GM12878 (cell line): ENCODE results near the gene ARSA. TPM values are rescaled to one million over a fixed set of nuclear protein-coding genes. Genes with fewer than 3 reads are reported as not detected.

Experiments used
- ATAC-seq: fragments of 200-7000 bp; cut with Tn5 transposase; 3 replicates; pipeline ENCODE4 v1.9.1; 2020; ENCODE audit warnings: mild to moderate bottlenecking, moderate library complexity
- BruUV-seq: library from RNA; stranded (reverse); fragments of 400-500 nt; replicated peaks from 2 replicates; lab custom pipeline; 2021; lab: Mats Ljungman, UMichigan
- CTCF ChIA-PET: fragments of 300-600 bp; sonication (Branson Sonifier 250); formaldehyde crosslinking; extraction: SDS; loops from one replicate; lab custom pipeline; 2021; ENCODE audit warnings: inconsistent platforms; lab: Yijun Ruan, JAX
- POLR2A ChIA-PET: fragments of 350-600 bp; formaldehyde crosslinking; extraction: SDS; loops from one replicate; lab custom pipeline; 2021; ENCODE audit warnings: inconsistent platforms; lab: Charles Lee
- RAD21 ChIA-PET: fragments of 300-600 bp; sonication (Branson Sonifier 250); formaldehyde crosslinking; loops from one replicate; lab custom pipeline; 2023; ENCODE audit warnings: antibody characterized with exemption; ENCODE audit not compliant: unreplicated experiment; lab: Charles Lee
- SMC1A ChIA-PET: fragments of 300-600 bp; sonication (Branson Sonifier 250); formaldehyde crosslinking; loops from one replicate; lab custom pipeline; 2023; ENCODE audit not compliant: unreplicated experiment, uncharacterized antibody; lab: Charles Lee
- DNase-seq: peaks from one replicate; pipeline ENCODE4 v3.0.0-alpha.2; 2011; ENCODE audit warnings: low read depth, low spot score
- FAIRE-seq: peaks from 3 replicates; lab custom pipeline; 2011; peaks lifted over from hg19 to GRCh38; lab: Jason Lieb, UNC
- H2AFZ ChIP-seq: 2 replicates; pipeline ENCODE4 v1.6.0; 2011; ENCODE audit warnings: low read depth, low read length, control low read depth; ENCODE audit not compliant: control insufficient read depth
- H3K27ac ChIP-seq: 2 replicates; pipeline ENCODE4 v1.5.1; 2011; ENCODE audit warnings: control low read depth; ENCODE audit not compliant: control insufficient read depth, insufficient read depth
- H3K27me3 ChIP-seq, 2 experiments: replicated peaks in 1 of 2; 2 replicates each; pipeline versions ENCODE4 v1.6.0 to v1.6.1; 2011; ENCODE audit warnings: low read length in 1 of 2; ENCODE audit not compliant: control insufficient read depth in 2 of 2, insufficient read depth in 2 of 2
- H3K36me3 ChIP-seq, 2 experiments: 2 replicates each; pipeline ENCODE4 v1.5.1; 2011; ENCODE audit warnings: low read length in 1 of 2; ENCODE audit not compliant: control insufficient read depth in 2 of 2, insufficient read depth in 2 of 2
- H3K4me1 ChIP-seq: 2 replicates; pipeline ENCODE4 v1.6.1; 2011; ENCODE audit warnings: mild to moderate bottlenecking, low read length, moderate library complexity, mixed read lengths; ENCODE audit not compliant: control insufficient read depth, insufficient read depth
- H3K4me2 ChIP-seq: 2 replicates; pipeline ENCODE4 v1.6.0; 2011; ENCODE audit warnings: control low read depth; ENCODE audit not compliant: control insufficient read depth, insufficient read depth
- H3K4me3 ChIP-seq: fragments of 200-600 bp; sonication (generic); 2 replicates; pipeline ENCODE4 v1.5.1; 2016
- H3K79me2 ChIP-seq: 2 replicates; pipeline ENCODE4 v1.6.0; 2011; ENCODE audit warnings: low read length; ENCODE audit not compliant: control insufficient read depth, insufficient read depth
- H3K9ac ChIP-seq: 2 replicates; pipeline ENCODE4 v1.8.0; 2011; ENCODE audit warnings: low read length, control low read depth, mixed read lengths; ENCODE audit not compliant: control insufficient read depth, insufficient read depth
- H3K9me3 ChIP-seq: replicated peaks from 3 replicates; pipeline ENCODE4 v1.5.1; 2011; ENCODE audit warnings: mild to moderate bottlenecking, low read length; ENCODE audit not compliant: control insufficient read depth, insufficient read depth
- H4K20me1 ChIP-seq: 2 replicates; pipeline ENCODE4 v1.6.0; 2011; ENCODE audit not compliant: control insufficient read depth, insufficient read depth
- BCL3 ChIP-seq: IDR thresholded peaks from 2 replicates; pipeline ENCODE4 v1.6.1; 2011; ENCODE audit warnings: borderline replicate concordance, low read depth, mild to moderate bottlenecking, moderate library complexity, low read length; ENCODE audit not compliant: insufficient read depth, poor library complexity, severe bottlenecking
- CBX5 ChIP-seq: sonication (generic); IDR thresholded peaks from 2 replicates; pipeline ENCODE4 v1.6.1; 2016; ENCODE audit warnings: low read depth, moderate library complexity, mild to moderate bottlenecking, inconsistent platforms
- CHD1 ChIP-seq: IDR thresholded peaks from 2 replicates; pipeline ENCODE4 v1.6.1; 2012; ENCODE audit warnings: low read depth, low read length, improper control_type of control experiment
- E4F1 ChIP-seq: fragments of 450-650 bp; IDR thresholded peaks from 2 replicates; pipeline ENCODE4 v1.6.1; 2018; ENCODE audit warnings: borderline replicate concordance, mild to moderate bottlenecking; ENCODE audit not compliant: partially characterized antibody
- KLF5 ChIP-seq: fragments of 450-650 bp; IDR thresholded peaks from 2 replicates; pipeline ENCODE4 v1.6.1; 2014; ENCODE audit warnings: mild to moderate bottlenecking; ENCODE audit not compliant: partially characterized antibody
- NKRF ChIP-seq: fragments of 450-650 bp; conservative IDR thresholded peaks from 2 replicates; pipeline ENCODE4 v1.6.1; 2017; ENCODE audit warnings: mild to moderate bottlenecking, moderate library complexity
- SMAD1 ChIP-seq: fragments of 450-650 bp; IDR thresholded peaks from 2 replicates; pipeline ENCODE4 v1.6.1; 2018; ENCODE audit warnings: mild to moderate bottlenecking, low read depth; ENCODE audit not compliant: partially characterized antibody
- USF2 ChIP-seq: IDR thresholded peaks from 2 replicates; pipeline ENCODE4 v1.6.1; 2011; ENCODE audit warnings: low read depth, low read length, improper control_type of control experiment, borderline replicate concordance
- YBX1 ChIP-seq: fragments of 450-650 bp; IDR thresholded peaks from 2 replicates; pipeline ENCODE4 v1.6.1; 2016; ENCODE audit warnings: antibody characterized with exemption
- ZBTB40 ChIP-seq: fragments of 450-650 bp; IDR thresholded peaks from 2 replicates; pipeline ENCODE4 v1.6.1; 2016; ENCODE audit warnings: mild to moderate bottlenecking, moderate library complexity, borderline replicate concordance
- WGBS: methylation state at CpG from one replicate; pipeline ENCODE4 v1.1.6; 2016; ENCODE audit warnings: low lambda C conversion rate; ENCODE audit not compliant: insufficient replicate concordance, insufficient coverage; ENCODE audit errors: missing lambda C conversion rate; 5-methylcytosine and 5-hydroxymethylcytosine counted together
- in situ Hi-C: fragments of 300-500 bp; cut with MboI; formaldehyde crosslinking; loops from 9 replicates; pipeline ENCODE4 v1.14.3; 2018; ENCODE audit warnings: mixed read lengths
- intact Hi-C: fragments of 100-400 bp; cut with micrococcal nuclease; formaldehyde crosslinking; loops from one replicate; pipeline ENCODE4 v1.14.2; 2022; ENCODE audit not compliant: unreplicated experiment
- polyA plus RNA-seq, 11 experiments: library from polyadenylated mRNA; depleted of rRNA in 4 of 11; unstranded in 6 of 11; stranded (reverse) in 5 of 11; fragments of >200 nt; fragmentation: Nextera tagmentation in 4 of 11; fragmentation: Illumina TruSeq in 1 of 11; extraction: Ambion mirVana in 4 of 11; extraction: Trizol in 1 of 11; gene quantifications; 1 replicate in 1 of 11; 2 replicates in 10 of 11; pipeline versions ENCODE4 v1.2.1 to v1.2.3, GENCODE V29; 2011 to 2016; ENCODE audit warnings: inconsistent platforms in 2 of 11, missing spikeins in 2 of 11, low read depth in 1 of 11
- total RNA-seq, 4 experiments: library from RNA; depleted of rRNA in 3 of 4; stranded (reverse); fragments of >200 nt in 3 of 4; fragmentation: Illumina TruSeq in 1 of 4; extraction: Trizol in 1 of 4; gene quantifications; 2 replicates each; pipeline versions ENCODE4 v1.2.1 to v1.2.3, GENCODE V29; 2013 to 2021

Gene ARSA
- total and polyA plus RNA-seq, 10 of the 15 experiments (the other 5 are each of a cell fraction or from before 2014, with no cell fraction given) = 0.39 to 26.3 (median 9.8) TPM

GRCh38 chr22:50599816-50600455 is 28.0 kb downstream of the ARSA start (continued):
- TF ChIP-seq NKRF (peak; percentile 83), ZBTB40 (peak; percentile 75), YBX1 (no peak), SMAD1 (no peak)

GRCh38 chr22:50597097-50597496 is 30.9 kb downstream of the ARSA start:
- RAD21 ChIA-PET = no interaction called here
- H3K27me3 ChIP-seq = peaks cover 0 to 5% of the 10 kb centered on the region in 2 experiments; a peak in 2 of 4 replicates
- 39% methylated on average over 5 of the region's 5 CpGs for WGBS
- ATAC-seq (no peak), DNase-seq (no peak), FAIRE-seq (no peak)
- no peaks in the 10 kb centered on the region for H3K4me1 ChIP-seq
- no TSS peak for BruUV-seq
- SMC1A ChIA-PET = interaction anchor here (1.2 kb wide), 1 partner anchor 87 kb away, joined by 3 read pairs; no protein-coding TSS in a partner anchor
- H3K4me2 ChIP-seq = no peak overlapping the region
- no peak overlapping the region for H2AFZ ChIP-seq
- H3K27ac ChIP-seq = no peak overlapping the region
- no peaks in the 10 kb centered on the region for H3K36me3 ChIP-seq
- H4K20me1 ChIP-seq = no peaks in the 10 kb centered on the region
- no peak overlapping the region for H3K9ac ChIP-seq
- H3K79me2 ChIP-seq = no peaks in the 10 kb centered on the region
- CTCF ChIA-PET = no interaction called here
- intact Hi-C loops = no loop called here
- H3K4me3 ChIP-seq = no peak overlapping the region
- POLR2A ChIA-PET = no interaction called here
- in situ Hi-C loops = no loop called here
- no peaks in the 10 kb centered on the region for H3K9me3 ChIP-seq
- TF ChIP-seq BCL3 (no peak), USF2 (no peak), CHD1 (no peak), CBX5 (no peak), E4F1 (no peak), KLF5 (no peak)
